ENCODE data around the gene SORCS2.

SORCS2 gene

GRCh38 chr4:7478665-7479064 lies 286.3 kb downstream of the SORCS2 start:
- H3K4me1 ChIP-seq (ENCODE audit: control insufficient read depth, insufficient read depth, low read length): no peaks in the 10 kb centered on the region
- POLR2A ChIA-PET: no interaction called here
- no peaks in the 10 kb centered on the region for H3K36me3 ChIP-seq (ENCODE audit: control insufficient read depth in 2 of 2, insufficient read depth in 1 of 2, low read length in 2 of 2)
- H3K27ac ChIP-seq (ENCODE audit: extremely low read depth, low read depth, low read length): no peak overlapping the region
- no peaks in the 10 kb centered on the region for H3K9me3 ChIP-seq (ENCODE audit: control insufficient read depth, insufficient read depth, low read depth, low read length)
- TF ChIP-seq ZNF76 (tag by site-specific recombination; IDR thresholded peaks at IDR 0.05; ENCODE audit: borderline replicate concordance, low read depth) (no peak), ZNF140 (tag by site-specific recombination; IDR thresholded peaks at IDR 0.05) (no peak), ZNF239 (tag by site-specific recombination; IDR thresholded peaks at IDR 0.05) (no peak), ZNF169 (tag by site-specific recombination; IDR thresholded peaks at IDR 0.05) (no peak), IKZF3 (tag by site-specific recombination; IDR thresholded peaks at IDR 0.05) (no peak), ZNF654 (tag by site-specific recombination; IDR thresholded peaks at IDR 0.05; ENCODE audit: low read depth) (no peak), ZNF148 (tag by site-specific recombination; IDR thresholded peaks at IDR 0.05; ENCODE audit: borderline replicate concordance) (no peak), ZNF416 (tag by site-specific recombination; IDR thresholded peaks at IDR 0.05) (no peak), ZBTB6 (tag by site-specific recombination; IDR thresholded peaks at IDR 0.05) (no peak), ZXDB (tag by site-specific recombination; IDR thresholded peaks at IDR 0.05) (no peak), ZBTB8A (tag by site-specific recombination; IDR thresholded peaks at IDR 0.05) (no peak), YY2 (tag by site-specific recombination; IDR thresholded peaks at IDR 0.05) (no peak), ZBTB48 (tag by site-specific recombination; IDR thresholded peaks at IDR 0.05) (no peak), ZIC2 (tag by site-specific recombination; IDR thresholded peaks at IDR 0.05) (no peak)
- TF ChIP-seq, protein P1, sequence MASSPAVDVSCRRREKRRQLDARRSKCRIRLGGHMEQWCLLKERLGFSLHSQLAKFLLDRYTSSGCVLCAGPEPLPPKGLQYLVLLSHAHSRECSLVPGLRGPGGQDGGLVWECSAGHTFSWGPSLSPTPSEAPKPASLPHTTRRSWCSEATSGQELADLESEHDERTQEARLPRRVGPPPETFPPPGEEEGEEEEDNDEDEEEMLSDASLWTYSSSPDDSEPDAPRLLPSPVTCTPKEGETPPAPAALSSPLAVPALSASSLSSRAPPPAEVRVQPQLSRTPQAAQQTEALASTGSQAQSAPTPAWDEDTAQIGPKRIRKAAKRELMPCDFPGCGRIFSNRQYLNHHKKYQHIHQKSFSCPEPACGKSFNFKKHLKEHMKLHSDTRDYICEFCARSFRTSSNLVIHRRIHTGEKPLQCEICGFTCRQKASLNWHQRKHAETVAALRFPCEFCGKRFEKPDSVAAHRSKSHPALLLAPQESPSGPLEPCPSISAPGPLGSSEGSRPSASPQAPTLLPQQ (tag by site-specific recombination; IDR thresholded peaks at IDR 0.05): no peak
- CTCF ChIA-PET: interaction anchor here (0.6 kb wide), 1 partner anchor 54 kb away, joined by 3 read pairs; no protein-coding TSS in a partner anchor
- H3K4me3 ChIP-seq (ENCODE audit: low read depth, low read length): no peak overlapping the region

DNA sequence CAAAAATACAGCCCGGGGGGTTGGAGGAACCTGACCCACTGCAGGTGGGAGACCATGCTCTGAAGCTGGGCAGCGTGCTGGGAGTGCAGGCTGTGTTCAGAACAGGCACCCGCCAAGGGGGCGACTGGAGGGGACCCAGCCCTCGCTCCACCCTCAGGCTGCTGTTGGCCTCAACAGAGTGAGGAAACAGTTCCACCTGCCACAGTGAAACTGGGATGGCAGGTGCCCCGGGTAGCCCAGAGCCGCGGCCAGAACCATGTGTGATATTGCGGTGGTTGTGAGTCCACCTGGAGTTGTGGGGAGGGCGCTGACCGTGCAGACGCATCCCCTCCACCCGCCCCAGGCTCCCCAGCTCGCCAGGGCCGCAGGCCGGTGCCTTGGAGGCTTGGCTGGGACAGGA lies 288.1 kb downstream of the SORCS2 start:
- no peak overlapping the region for H3K4me3 ChIP-seq (ENCODE audit: low read depth, low read length)
- no peaks in the 10 kb centered on the region for H3K36me3 ChIP-seq (ENCODE audit: control insufficient read depth in 2 of 2, insufficient read depth in 1 of 2, low read length in 2 of 2)
- no peaks in the 10 kb centered on the region for H3K9me3 ChIP-seq (ENCODE audit: control insufficient read depth, insufficient read depth, low read depth, low read length)
- no peak overlapping the region for H3K27ac ChIP-seq (ENCODE audit: extremely low read depth, low read depth, low read length)
- POLR2A ChIA-PET: no interaction called here
- CTCF ChIA-PET: interaction anchor here (0.6 kb wide), 1 partner anchor 49 kb away, joined by 3 read pairs; no protein-coding TSS in a partner anchor
- no peaks in the 10 kb centered on the region for H3K4me1 ChIP-seq (ENCODE audit: control insufficient read depth, insufficient read depth, low read length)
- TF ChIP-seq RBAK (tag by site-specific recombination; IDR thresholded peaks at IDR 0.05) (no peak), ZNF768 (tag by site-specific recombination; IDR thresholded peaks at IDR 0.05) (no peak), WT1 (tag by site-specific recombination; IDR thresholded peaks at IDR 0.05) (no peak), YY1 (tag by site-specific recombination; IDR thresholded peaks at IDR 0.05) (no peak), GLIS2 (tag by site-specific recombination; IDR thresholded peaks at IDR 0.05) (no peak), ZNF704 (tag by site-specific recombination; IDR thresholded peaks at IDR 0.05) (no peak), ZNF335 (tag by site-specific recombination; conservative IDR thresholded peaks at IDR 0.05) (no peak), KLF1 (tag by site-specific recombination; IDR thresholded peaks at IDR 0.05) (no peak), HOXD13 (CRISPR knock-in tag; IDR thresholded peaks at IDR 0.05; ENCODE audit: borderline replicate concordance) (no peak), BCL11A (tag by site-specific recombination; IDR thresholded peaks at IDR 0.05; ENCODE audit: low read depth) (no peak), ZNF529 (tag by site-specific recombination; IDR thresholded peaks at IDR 0.05; ENCODE audit: insufficient replicate concordance) (no peak)
- TF ChIP-seq, protein P2, sequence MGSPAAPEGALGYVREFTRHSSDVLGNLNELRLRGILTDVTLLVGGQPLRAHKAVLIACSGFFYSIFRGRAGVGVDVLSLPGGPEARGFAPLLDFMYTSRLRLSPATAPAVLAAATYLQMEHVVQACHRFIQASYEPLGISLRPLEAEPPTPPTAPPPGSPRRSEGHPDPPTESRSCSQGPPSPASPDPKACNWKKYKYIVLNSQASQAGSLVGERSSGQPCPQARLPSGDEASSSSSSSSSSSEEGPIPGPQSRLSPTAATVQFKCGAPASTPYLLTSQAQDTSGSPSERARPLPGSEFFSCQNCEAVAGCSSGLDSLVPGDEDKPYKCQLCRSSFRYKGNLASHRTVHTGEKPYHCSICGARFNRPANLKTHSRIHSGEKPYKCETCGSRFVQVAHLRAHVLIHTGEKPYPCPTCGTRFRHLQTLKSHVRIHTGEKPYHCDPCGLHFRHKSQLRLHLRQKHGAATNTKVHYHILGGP (tag by site-specific recombination; IDR thresholded peaks at IDR 0.05): no peak
- TF ChIP-seq, protein P3, sequence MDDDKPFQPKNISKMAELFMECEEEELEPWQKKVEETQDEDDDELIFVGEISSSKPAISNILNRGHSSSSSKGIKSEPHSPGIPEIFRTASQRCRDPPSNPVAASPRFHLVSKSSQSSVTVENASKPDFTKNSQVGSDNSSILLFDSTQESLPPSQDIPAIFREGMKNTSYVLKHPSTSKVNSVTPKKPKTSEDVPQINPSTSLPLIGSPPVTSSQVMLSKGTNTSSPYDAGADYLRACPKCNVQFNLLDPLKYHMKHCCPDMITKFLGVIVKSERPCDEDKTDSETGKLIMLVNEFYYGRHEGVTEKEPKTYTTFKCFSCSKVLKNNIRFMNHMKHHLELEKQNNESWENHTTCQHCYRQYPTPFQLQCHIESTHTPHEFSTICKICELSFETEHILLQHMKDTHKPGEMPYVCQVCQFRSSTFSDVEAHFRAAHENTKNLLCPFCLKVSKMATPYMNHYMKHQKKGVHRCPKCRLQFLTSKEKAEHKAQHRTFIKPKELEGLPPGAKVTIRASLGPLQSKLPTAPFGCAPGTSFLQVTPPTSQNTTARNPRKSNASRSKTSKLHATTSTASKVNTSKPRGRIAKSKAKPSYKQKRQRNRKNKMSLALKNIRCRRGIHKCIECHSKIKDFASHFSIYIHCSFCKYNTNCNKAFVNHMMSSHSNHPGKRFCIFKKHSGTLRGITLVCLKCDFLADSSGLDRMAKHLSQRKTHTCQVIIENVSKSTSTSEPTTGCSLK (tag by site-specific recombination; IDR thresholded peaks at IDR 0.05): no peak

Measured in HEK293 (cell line).